GM19455 (cell line): ENCODE measurements around the gene SORCS2.
"Not testable (repeated sequence)": the region's sequence is repeated elsewhere in the genome, so short reads cannot be mapped to it uniquely, and the experiment has no call there.

Experiments used
- ATAC-seq: cut with Tn5 transposase; IDR thresholded peaks from one replicate; pipeline ENCODE4 v1.9.1; 2021; ENCODE audit not compliant: unreplicated experiment

Gene SORCS2

DNA sequence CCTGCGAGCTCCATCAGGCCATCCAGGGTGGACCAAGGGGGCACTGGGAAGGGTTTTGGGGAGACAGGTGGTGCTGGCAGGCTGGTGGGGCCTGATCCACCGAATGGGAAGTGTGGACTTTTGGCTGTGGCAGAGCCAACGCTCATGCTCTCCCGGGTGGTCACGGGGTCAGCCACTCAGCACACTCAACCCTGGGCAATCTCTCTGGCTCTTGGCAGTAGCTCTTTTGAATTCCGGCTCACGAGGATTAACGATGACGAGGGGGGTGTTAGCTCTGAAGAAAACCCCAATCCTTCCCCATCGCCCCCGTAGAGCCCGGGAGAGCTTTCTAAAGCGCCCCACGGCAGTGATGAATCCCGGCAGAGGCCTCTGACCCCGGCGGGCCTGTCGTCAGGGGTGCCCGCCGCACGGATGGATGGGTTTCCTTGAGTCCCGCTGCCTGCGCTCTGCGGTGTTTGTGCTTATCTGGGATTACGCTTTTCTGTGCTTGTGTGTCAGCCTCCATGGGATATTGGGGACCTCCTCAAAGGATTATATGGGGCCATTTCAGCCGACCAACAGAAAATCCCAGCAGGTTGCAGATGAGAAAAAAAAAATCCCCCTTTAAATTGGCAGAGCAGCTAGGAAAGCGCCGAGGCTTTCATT is 399.2 kb downstream of the SORCS2 start:
- no peak for ATAC-seq

DNA sequence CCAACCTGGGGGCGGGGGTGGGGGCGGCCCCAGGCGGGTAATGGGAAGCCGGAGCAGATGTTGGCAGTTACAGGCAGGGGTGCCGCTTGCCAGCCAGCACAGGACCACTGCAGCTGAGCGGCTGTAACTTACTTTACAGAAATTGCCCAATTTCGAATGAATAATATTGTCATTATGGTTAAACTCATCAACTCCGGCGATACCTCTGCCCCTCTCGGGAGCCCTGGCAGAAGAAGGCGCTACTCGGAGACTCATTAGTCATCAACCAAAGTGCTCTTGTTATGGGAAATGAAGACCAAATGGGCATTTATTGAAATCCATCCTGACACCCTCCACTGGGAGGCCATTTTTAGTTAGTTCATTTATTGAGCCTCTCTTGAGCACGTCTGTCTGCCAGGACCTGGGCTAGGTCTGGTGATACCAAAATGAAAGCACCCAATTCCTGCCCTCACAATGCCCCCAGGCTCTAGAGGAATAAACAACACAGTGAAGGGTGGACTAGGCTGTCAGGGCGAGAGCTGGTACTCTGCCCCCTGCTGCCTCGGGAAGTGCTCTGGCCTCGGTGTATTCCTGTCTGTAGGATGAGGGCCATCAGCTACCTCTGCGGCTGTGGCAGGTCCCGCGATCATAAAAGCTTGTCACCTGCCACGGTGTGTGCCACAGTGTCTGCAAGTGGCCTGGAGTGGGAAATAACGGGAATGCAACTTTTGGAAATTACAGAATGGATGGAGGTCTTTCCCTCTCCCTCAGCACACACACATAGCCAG is 401.5 kb downstream of the SORCS2 start:
- no peak for ATAC-seq

DNA sequence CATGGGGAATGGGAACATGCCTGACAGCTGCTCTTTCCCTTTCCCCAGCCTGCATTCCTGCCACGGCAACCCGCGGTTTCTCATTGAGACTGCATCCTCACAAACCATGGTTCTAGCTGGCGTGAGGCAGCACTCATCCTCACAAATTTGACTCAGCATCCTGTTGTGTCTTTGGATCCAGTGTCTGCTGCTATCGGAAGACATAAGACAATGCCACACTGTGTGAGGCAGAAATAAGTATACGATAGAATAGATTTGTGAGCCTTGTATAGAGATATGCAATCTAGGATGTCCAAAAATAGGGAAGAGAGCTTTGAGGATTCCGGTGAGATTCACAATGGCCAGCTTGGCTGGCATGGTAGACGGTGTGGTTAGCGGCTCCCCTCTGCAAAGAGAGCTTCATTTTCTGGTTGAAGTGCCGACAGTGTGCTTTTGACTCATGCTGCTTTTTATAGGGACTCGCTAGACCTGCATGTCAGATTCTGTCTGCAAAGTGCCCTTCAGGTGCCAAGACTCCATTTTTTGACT is 403.7 kb downstream of the SORCS2 start:
- ATAC-seq = no peak

DNA sequence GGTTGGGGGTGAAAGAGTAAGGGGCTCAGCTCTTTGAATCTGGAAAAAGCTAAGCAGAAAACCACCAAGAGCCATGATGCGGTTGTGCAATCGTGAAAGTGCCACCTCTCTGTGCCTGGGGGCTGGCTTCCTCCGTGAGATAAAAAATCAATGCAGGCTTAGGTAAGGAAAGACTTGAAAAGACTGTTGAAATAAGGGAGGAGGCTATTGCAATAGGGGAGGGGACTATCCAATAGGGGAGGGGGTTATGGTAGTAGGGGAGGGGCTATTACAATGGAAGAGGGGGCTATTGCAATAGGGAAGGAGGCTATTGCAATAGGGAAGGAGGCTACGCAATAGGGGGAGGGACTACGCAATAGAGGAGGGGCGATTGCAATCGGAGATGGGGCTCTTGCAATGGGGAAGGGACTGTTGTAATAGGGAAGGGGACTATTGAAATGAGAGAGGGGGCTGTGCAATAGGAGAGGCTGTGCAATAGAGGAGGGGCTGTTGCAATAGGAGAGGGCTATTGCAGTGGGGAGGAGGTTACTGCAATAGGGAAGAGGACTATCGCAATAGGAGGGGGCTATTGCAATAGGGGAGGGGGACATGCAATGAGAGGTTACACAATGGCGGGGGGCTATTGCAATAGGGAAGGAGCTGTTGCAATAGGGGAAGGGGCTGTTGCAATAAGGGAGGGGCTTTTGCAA is 404.7 kb downstream of the SORCS2 start:
- no peak for ATAC-seq

DNA sequence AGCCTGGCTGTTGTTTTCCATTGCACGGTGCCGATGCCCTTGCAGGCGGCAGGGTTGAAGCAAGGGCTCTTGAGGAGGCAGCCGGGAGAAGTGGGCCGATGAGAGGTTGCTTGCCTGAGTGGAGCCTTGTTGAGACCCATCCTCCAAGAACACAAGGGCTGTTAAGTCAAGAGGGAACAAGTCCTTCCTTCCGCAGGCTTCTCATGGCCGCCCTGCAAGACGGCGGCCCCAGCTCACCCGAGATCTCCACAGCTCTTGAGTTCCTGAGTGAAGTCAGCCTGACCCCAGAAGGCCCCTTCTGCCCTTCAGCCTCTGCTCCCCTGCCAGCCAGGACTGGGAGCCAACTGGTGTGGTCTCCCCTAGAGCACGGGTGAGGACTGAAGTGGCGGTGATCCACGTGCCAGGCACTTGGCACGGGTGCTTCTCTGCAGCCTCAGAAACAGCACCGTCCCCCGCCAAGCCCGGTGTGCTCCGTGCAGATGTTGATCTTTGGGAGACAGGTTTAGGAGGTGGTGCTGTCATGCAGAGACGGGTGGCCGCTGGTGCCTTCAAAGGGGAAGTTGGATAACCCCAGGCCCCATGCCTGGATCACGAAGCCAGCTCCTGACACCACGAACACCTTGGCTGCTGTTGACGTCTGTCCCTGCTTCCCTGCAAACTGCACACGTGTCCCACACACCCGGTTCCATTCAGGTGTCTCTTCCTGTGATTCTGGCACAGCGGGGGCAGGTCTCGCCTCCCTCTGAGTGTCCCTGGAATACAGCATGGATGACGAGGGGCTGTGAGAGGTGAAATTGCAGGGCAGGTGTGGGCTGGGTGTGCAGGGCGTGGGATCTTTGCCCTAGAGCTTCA is 406.8 kb downstream of the SORCS2 start:
- ATAC-seq = no peak

DNA sequence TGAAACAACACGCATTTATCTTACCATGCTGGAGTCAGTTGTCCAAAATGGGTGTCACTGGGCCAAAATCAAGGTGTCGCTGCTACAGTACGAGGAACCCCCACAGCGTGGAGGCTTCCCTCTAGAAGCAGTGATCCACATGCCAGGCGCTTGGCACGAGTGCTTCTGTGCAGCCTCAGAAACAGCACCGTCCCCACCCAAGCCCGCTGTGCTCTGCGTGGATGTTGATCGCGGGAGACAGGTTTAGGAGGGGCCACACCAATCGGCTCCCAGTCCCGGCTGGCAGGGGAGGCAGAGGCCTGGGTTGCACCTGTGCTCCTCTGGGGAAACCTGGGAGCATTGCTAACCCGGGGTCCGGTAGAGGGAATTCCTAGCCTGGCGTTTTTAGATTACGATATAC is 407.9 kb downstream of the SORCS2 start:
- no peak for ATAC-seq

DNA sequence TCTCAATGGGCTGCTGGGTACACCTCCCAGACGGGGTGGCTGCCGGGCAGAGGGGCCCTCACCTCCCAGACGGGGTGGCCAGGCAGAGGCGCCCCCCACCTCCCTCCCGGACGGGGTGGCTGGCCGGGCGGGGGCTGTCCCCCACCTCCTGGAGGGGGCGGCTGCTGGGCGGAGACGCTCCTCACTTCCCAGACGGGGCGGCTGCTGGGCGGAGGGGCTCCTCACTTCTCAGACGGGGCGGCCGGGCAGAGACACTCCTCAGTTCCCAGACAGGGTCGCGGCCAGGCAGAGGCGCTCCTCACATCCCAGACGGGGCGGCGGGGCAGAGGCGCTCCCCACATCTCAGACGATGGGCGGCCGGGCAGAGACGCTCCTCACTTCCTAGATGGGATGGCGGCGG is 409.8 kb downstream of the SORCS2 start:
- not testable (repeated sequence) for ATAC-seq

DNA sequence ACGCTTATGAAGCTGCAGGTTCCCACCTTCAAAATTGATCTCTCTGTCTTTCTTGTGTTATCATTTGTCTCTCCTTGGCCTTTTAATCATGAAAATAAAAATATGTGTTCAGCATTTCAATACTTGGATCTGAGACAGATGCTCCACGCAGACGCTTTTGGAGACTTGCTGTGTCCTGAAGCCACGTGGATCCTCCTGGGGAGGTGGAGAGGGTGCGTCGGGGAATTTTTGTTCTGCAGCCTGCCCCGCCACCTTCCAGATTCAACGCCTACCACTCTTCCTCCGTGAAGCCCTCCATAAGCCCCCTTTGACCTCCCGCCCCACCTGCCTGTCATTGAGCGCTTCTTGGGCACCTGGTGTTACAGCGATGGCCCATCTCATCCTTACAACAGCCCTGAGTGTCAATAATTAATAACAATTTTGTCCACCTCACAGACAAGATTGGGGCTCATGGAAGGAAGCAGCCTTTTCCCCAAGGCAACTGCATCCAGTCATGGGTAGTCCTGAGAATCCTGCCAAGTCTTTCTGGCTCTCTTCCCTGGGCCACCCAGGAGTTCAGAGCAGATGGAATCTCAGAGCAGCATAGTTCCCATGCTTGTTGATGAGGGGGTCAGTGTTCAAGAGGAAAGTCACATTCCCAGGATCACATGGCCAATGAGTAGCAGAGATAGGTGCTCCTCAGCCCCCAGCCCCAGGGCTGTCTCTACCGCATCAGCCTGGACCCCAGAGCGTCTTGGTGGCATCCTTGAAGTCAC is 415.0 kb downstream of the SORCS2 start:
- no peak for ATAC-seq

DNA sequence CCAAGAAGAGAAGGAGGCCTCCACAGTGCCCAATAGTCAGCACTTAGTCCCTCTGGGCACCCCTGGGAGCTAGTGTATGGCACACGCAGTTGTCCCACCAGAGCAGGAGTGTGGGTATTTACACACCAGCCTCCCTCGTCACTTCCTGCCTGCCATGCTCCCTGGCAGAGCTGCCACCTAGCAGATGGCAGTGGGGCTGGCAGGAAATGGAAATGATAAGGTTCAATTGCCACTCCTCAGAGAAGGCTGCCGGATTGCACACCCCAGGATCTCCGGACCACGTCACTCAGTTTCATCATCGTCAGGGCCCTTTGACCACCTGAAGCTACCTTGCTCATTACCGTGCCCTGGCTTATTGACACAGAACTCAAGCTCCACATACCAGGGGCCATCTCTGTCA is 415.7 kb downstream of the SORCS2 start:
- ATAC-seq = no peak

DNA sequence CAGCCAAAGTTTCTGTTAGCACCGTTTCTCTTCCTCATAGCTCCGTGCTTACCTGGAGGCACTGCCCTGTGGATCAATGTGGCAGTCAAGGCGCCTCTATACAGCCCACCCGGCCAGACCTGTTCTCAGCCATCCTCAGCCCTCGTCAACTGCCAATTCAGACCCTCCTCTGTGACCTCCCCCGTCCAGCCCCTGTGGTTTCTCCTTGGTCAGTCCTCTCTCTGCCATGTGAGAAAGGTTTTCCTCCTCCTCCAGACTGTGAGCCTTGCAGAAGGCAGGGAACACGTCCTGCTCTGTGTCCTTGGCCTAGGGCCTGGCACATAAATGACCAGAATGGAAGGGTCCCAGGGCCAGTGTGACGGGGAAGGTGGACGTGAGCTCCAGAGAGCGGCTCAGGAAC is 417.0 kb downstream of the SORCS2 start:
- no peak for ATAC-seq

DNA sequence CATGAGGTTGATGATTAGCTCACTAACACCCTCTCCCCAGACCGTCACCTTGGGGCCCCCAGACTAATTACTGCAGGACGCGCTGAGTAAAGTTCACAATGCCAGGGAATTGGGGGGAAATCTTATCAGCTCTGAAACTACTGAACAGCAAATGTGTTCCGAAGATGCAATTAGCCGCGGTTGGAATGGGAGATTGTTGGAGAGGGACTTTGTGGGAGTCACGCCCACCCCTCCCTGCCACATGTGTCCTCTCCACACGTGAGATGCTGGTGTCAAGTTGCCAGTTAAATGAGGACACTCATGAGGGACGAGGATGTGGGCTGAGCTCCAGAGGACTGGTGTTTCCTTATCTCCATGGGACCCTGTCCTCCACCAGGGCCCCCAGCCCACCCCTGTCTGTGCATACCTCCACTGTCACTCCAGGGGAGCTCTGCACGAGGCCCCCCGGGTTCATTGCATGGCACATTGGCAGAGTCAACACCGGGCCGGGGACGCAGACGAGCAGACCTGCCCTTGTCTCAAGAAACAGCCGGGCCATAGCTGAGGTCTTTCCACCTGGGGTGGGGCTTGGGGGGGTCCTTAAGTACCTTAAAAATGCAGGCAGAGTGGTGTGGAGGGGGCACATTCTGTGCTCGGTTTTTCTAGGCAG is 417.8 kb downstream of the SORCS2 start:
- no peak for ATAC-seq

DNA sequence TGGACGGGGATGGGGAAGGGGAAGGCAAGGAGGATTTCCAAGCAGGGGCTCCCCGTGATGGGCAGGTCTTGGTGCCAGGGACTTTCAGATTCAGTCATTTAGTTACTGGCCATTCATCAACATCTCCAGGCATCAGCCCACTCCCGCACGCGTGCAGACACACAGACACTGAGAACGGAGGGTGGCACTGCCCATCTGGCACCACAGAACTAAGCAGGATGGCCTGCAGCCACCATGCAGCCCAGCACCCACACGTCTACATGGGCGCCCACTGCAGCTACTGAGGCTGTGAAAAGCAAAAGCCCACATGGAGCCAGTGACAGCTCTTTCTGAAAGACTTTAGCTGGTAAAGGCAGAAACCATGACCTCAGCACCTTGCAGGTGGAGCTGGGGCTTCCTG is 418.5 kb downstream of the SORCS2 start:
- ATAC-seq = no peak

DNA sequence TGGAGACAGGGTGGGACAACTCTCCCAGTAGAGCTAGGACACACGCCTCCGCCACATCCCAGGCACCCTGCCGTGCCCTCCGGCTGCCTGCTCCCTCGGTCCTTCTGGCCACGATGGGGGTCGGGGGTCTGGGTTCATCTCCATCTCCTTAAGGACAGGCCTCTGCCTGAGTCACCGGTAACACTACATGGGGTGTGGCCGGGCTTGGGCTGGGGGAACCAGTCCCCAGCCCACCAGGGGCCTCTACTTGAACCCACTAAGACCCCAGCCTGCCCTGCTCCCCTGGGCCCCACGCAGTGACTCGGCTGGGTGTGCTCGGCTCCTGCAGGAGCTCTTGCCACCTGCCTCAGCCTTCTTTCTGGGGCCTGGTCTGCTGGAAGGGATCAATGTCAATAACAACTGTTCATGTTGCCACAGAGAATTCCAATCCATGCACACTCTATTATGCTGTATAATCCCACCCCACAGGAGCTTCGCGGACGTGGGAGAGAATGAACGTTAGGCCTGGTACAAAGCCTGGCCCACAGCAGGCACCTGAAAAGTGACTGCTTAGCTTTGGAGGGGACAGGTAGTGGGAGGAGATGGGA is 420.1 kb downstream of the SORCS2 start:
- no peak for ATAC-seq

DNA sequence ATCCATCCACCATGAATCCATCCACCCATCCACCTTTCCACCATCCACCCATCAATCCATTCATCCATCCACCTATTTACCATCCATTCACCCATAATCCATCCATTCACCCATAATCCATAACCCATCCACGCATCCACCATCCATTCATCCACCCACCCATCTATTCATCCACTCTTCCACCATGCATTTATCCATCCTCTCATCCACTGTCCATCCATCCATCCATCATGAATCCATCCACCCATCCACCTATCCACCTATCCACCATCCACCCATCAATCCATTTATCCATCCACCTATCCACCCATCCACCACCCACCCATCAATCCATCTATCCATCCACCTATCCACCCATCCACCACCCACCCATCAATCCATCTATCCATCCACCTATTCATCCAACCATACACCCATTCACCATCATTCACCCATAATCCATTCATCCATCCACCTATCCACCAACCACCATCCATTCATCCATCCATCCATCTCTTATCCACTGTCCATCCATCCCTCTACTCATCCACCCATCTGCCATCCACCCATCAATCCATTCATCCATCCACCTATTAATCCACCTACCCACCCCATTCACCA is 422.1 kb downstream of the SORCS2 start:
- no peak for ATAC-seq

DNA sequence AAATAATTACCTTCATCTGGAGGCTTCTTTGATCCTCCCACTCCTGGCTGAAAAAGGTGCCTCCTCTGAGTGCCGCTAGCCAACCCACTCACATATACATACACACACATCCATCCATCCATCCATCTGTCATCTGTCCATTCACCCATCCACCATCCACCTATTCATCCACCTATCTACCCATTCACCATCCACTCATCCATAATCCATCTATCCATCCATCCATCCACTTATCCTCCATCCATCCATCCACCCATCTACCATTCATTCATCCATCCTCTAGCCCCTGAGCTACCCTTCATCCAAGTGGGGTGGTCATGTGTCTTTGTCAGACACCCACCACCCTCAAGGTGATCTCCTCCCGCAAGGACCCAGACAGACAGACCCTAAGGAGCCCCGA is 423.9 kb downstream of the SORCS2 start:
- ATAC-seq = no peak

DNA sequence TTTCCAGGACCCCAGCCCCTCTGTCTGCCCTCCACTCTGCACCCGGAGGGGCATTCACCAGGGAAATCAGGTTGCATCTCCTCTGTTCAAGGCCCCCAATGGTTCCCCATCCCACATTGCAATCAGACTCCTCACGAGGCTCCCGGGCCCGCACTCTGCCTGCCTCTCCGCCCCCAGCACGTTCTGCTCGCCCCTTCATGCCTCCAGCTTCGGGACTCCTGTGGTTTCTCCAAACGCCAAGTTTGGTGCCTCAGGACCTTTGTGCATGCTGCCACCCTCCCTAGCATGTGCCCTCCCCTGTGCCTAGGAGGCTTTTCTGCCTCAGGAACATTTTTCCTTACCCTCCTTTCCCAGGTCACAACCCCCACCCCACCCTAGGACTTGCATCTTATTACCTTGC is 426.0 kb downstream of the SORCS2 start:
- ATAC-seq = no peak

DNA sequence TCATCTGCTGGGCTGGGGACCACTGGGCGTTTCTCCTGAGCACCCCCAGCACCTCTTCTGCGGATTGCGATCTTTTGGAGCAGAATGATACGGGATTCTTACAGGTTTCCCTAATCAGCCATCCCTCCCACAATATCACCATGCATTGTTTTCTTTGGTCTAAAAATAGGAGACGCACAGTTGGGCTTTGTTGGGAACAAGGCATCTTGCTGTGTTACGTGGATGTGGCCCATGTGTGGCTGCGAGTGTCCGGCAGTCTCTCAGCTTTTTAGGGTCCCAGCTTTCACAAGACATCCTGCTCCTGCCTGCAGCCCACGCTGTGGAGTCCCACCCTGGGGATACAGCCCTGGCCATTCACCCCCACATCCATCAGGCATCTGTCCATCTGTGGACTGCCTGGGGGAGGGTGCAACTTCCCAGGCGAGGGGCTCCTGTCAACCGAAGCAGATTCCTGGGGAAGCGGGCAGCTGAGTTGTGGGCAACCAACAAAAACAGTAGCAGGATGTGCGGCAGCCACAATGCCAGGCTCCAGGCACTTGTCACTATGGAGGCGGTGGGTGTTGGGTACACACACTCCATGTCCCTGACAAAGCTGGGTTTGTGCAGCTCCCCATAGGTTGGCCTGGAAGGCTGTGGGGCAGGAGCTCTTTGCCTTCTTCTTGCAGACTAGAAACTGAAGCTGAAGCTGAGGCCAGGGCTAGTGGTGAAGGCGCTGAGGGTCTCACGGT is 427.9 kb downstream of the SORCS2 start:
- no peak for ATAC-seq

DNA sequence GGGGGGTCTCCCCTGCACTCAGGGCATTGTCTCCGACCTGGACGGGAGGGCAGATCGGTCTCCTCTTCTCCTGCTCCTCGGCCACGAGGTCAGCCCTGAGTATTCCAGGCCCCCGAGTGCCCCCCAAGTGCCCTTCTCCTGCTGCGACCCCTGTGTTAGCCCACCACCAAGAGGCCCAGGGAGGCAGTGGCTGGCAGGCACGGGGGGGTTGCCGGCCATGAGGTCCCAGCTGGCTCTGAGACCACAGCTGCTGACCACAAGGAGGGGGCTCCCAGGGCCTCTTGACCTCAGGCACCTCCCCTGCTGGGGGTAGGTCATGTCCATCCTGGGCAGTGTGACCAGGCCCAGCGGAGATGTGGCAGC is 428.5 kb downstream of the SORCS2 start:
- ATAC-seq = no peak
